BJ (cell line): ENCODE data around the gene SPINK14. TPM values are rescaled to one million over a fixed set of nuclear protein-coding genes. Genes with fewer than 3 reads are reported as not detected.

Experiments used
- CTCF ChIA-PET: fragments of 350-600 bp; formaldehyde crosslinking; extraction: SDS; loops from one replicate; lab custom pipeline; 2021; ENCODE audit warnings: antibody characterized with exemption, inconsistent platforms; lab: Yijun Ruan, JAX
- POLR2A ChIA-PET: fragments of 300-600 bp; sonication (Branson Sonifier 250); formaldehyde crosslinking; extraction: SDS; loops from one replicate; lab custom pipeline; 2021; ENCODE audit warnings: antibody characterized with exemption; lab: Charles Lee
- DNase-seq: peaks from one replicate; pipeline ENCODE4 v3.0.0-alpha.2; 2011; ENCODE audit warnings: low read depth
- H3K27me3 ChIP-seq: 2 replicates; pipeline ENCODE4 v1.6.0; 2011; ENCODE audit warnings: low read length; ENCODE audit not compliant: control insufficient read depth, insufficient read depth
- H3K36me3 ChIP-seq: 2 replicates; pipeline ENCODE4 v1.5.1; 2011; ENCODE audit warnings: low read length; ENCODE audit not compliant: control insufficient read depth, insufficient read depth
- H3K4me3 ChIP-seq: 2 replicates; pipeline ENCODE4 v1.5.1; 2011; ENCODE audit warnings: low read depth, mild to moderate bottlenecking, control low read depth, low read length
- CTCF ChIP-seq: IDR thresholded peaks from 2 replicates; pipeline ENCODE4 v1.5.1; 2011; ENCODE audit warnings: low read depth, mild to moderate bottlenecking, control low read depth, inconsistent platforms, low read length, moderate library complexity; ENCODE audit not compliant: insufficient read depth
- polyA plus RNA-seq: library from polyadenylated mRNA; depleted of rRNA; stranded (reverse); fragments of >200 nt; gene quantifications from 2 replicates; pipeline ENCODE4 v1.2.3, GENCODE V29; 2011

SPINK14 gene
- polyA plus RNA-seq, 1 experiment: not detected

GRCh38 chr5:148191010-148191409 lies 22.7 kb downstream of the SPINK14 start:
- H3K27me3 ChIP-seq: no peaks in the 10 kb centered on the region
- H3K36me3 ChIP-seq: no peaks in the 10 kb centered on the region
- POLR2A ChIA-PET: no interaction called here
- CTCF ChIA-PET: interaction anchor here (0.9 kb wide), 1 partner anchor 12 kb away, joined by 4 read pairs; no protein-coding TSS in a partner anchor
- no peak for DNase-seq
- no peak overlapping the region for H3K4me3 ChIP-seq
- no peak for TF ChIP-seq CTCF

GRCh38 chr5:148193202-148193601 lies 24.9 kb downstream of the SPINK14 start:
- Histone ChIP-seq H3K36me3 (no peaks in the 10 kb centered on the region), H3K4me3 (no peak overlapping the region), H3K27me3 (no peaks in the 10 kb centered on the region)
- POLR2A ChIA-PET: no interaction called here
- DNase-seq: no peak
- TF ChIP-seq CTCF: no peak
- CTCF ChIA-PET: no interaction called here

- DNase-seq: no peak
- Histone ChIP-seq H3K27me3 (no peaks in the 10 kb centered on the region), H3K36me3 (no peaks in the 10 kb centered on the region), H3K4me3 (no peak overlapping the region)
- no peak for TF ChIP-seq CTCF
- POLR2A ChIA-PET: no interaction called here
- CTCF ChIA-PET: no interaction called here
Observed at GRCh38 chr5:148201151-148201550, 32.8 kb downstream of the SPINK14 start.

GRCh38 chr5:148202531-148203203 lies 34.3 kb downstream of the SPINK14 start, which contains the start of gene SPINK6:
TSS of gene SPINK6 (plus strand) at chr5:148203042. CDS start at chr5:148203097, 55 bp downstream.
- TF ChIP-seq CTCF: no peak
- H3K36me3 ChIP-seq: no peaks in the 10 kb centered on the region
- H3K4me3 ChIP-seq: no peak within 1 kb of the TSS
- ChIA-PET POLR2A (no interaction called here), CTCF (no interaction called here)
- no peaks in the 10 kb centered on the region for H3K27me3 ChIP-seq
- DNase-seq: no peak

- H3K36me3 ChIP-seq: no peaks in the 10 kb centered on the region
- H3K27me3 ChIP-seq: no peaks in the 10 kb centered on the region
- no peak overlapping the region for H3K4me3 ChIP-seq
- TF ChIP-seq CTCF: no peak
- no peak for DNase-seq
- POLR2A ChIA-PET: no interaction called here
- CTCF ChIA-PET: no interaction called here
Observed at GRCh38 chr5:148205044-148205806, 36.9 kb downstream of the SPINK14 start.
